Parathyroid adenoma (tissue), 2 donors: ENCODE data around the gene VDR.

Experiments used
- H2AFZ ChIP-seq: fragments of 300-600 bp; sonication (generic); one replicate; pipeline ENCODE4 v1.7.0; 2017; ENCODE audit warnings: antibody characterized with exemption, mild to moderate bottlenecking
- H3K27ac ChIP-seq: fragments of 300-600 bp; sonication (generic); one replicate; pipeline ENCODE4 v1.7.0; 2017
- H3K27me3 ChIP-seq: fragments of 300-600 bp; sonication (generic); one replicate; pipeline ENCODE4 v1.7.0; 2017; ENCODE audit warnings: low read length; ENCODE audit not compliant: control insufficient read depth, insufficient read depth
- H3K36me3 ChIP-seq: fragments of 300-600 bp; sonication (generic); one replicate; pipeline ENCODE4 v1.7.0; 2017; ENCODE audit warnings: low read length; ENCODE audit not compliant: control insufficient read depth, insufficient read depth
- H3K4me1 ChIP-seq: fragments of 300-600 bp; sonication (generic); one replicate; pipeline ENCODE4 v1.7.0; 2017; ENCODE audit warnings: control low read depth
- H3K4me2 ChIP-seq: fragments of 300-600 bp; sonication (generic); one replicate; pipeline ENCODE4 v1.7.0; 2017; ENCODE audit warnings: low read length
- H3K4me3 ChIP-seq: fragments of 300-600 bp; sonication (generic); one replicate; pipeline ENCODE4 v1.7.0; 2017; ENCODE audit warnings: low read depth, low read length
- H3K79me2 ChIP-seq: fragments of 300-600 bp; sonication (generic); one replicate; pipeline ENCODE4 v1.7.0; 2017; ENCODE audit warnings: control low read depth
- H3K9ac ChIP-seq: fragments of 300-600 bp; sonication (generic); one replicate; pipeline ENCODE4 v1.7.0; 2017; ENCODE audit warnings: mild to moderate bottlenecking
- H3K9me3 ChIP-seq: fragments of 300-600 bp; sonication (generic); one replicate; pipeline ENCODE4 v1.7.0; 2017; ENCODE audit warnings: low read length; ENCODE audit not compliant: control insufficient read depth
- TF ChIP-seq, protein P1 (sequence below): fragments of 300-600 bp; sonication (generic); IDR thresholded peaks from one replicate; pipeline ENCODE4 v1.7.0; 2017; ENCODE audit warnings: antibody characterized with exemption, mild to moderate bottlenecking
- donor health status: primary hyperparathyroidism.

Gene VDR

DNA sequence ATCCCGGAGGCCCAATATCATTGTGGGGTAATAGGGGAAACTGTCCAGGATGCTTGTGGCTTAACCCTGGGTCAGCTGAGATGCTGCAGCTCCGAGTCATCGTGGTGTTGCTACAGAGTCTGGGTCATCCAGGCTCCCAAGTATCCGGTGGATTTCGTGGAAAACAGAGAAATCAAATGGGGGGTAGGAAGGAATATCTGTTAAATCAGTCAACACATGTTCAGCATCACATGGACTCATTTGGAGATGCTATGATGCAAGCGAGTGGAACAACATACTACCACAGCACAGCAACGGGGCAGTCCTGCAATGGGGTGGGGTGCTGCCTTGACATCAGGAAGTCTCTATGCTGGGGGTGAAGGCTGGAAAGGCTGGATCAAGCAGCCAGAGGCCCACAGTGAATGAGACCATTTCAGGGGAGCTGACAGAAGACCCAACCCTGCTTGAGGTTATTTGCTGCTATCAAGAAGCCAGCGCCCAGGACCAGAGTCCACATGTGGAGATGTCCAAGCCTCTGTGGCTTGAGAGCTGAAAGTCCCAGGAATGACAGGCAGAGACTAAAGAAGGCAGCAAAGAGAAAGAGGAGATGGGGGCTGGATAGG, 22.9 kb downstream of the VDR start:
- no peak overlapping the region for H2AFZ ChIP-seq
- H3K27ac ChIP-seq, result peak overlapping the region; percentile 30
- peaks cover 81% of the 10 kb centered on the region for H3K4me1 ChIP-seq
- H3K79me2 ChIP-seq, result peaks cover 64% of the 10 kb centered on the region
- H3K36me3 ChIP-seq, result no peaks in the 10 kb centered on the region
- H3K9ac ChIP-seq, result no peak overlapping the region
- no peaks in the 10 kb centered on the region for H3K27me3 ChIP-seq
- H3K9me3 ChIP-seq, result no peaks in the 10 kb centered on the region
- no peak overlapping the region for H3K4me3 ChIP-seq
- H3K4me2 ChIP-seq, result no peak overlapping the region
- TF ChIP-seq, protein P1, sequence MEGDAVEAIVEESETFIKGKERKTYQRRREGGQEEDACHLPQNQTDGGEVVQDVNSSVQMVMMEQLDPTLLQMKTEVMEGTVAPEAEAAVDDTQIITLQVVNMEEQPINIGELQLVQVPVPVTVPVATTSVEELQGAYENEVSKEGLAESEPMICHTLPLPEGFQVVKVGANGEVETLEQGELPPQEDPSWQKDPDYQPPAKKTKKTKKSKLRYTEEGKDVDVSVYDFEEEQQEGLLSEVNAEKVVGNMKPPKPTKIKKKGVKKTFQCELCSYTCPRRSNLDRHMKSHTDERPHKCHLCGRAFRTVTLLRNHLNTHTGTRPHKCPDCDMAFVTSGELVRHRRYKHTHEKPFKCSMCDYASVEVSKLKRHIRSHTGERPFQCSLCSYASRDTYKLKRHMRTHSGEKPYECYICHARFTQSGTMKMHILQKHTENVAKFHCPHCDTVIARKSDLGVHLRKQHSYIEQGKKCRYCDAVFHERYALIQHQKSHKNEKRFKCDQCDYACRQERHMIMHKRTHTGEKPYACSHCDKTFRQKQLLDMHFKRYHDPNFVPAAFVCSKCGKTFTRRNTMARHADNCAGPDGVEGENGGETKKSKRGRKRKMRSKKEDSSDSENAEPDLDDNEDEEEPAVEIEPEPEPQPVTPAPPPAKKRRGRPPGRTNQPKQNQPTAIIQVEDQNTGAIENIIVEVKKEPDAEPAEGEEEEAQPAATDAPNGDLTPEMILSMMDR, result no peak

DNA sequence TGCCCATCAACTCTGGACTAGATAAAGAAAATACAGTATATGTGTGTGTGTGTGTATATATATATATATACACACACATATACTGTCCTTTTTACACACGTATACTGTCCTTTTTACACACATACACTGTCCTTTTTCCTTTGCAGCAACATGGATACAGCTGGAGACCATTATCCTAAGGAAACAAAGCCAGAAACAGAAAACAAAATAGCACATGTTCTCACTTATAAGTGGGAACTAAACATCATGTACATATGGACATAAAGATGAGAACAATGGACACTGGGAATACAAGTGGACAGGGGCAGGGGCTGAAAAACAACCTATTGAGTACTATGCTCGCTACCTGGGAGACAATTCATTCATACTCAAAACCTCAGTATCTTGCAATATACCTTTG, 23.7 kb downstream of the VDR start:
- no peaks in the 10 kb centered on the region for H3K27me3 ChIP-seq
- H3K27ac ChIP-seq, result no peak overlapping the region
- peaks cover 81% of the 10 kb centered on the region for H3K4me1 ChIP-seq
- no peak overlapping the region for H3K4me2 ChIP-seq
- no peak overlapping the region for H3K9ac ChIP-seq
- no peaks in the 10 kb centered on the region for H3K36me3 ChIP-seq
- H3K79me2 ChIP-seq, result peaks cover 62% of the 10 kb centered on the region
- TF ChIP-seq, protein P1, result no peak
- no peak overlapping the region for H2AFZ ChIP-seq
- no peak overlapping the region for H3K4me3 ChIP-seq
- no peaks in the 10 kb centered on the region for H3K9me3 ChIP-seq

DNA sequence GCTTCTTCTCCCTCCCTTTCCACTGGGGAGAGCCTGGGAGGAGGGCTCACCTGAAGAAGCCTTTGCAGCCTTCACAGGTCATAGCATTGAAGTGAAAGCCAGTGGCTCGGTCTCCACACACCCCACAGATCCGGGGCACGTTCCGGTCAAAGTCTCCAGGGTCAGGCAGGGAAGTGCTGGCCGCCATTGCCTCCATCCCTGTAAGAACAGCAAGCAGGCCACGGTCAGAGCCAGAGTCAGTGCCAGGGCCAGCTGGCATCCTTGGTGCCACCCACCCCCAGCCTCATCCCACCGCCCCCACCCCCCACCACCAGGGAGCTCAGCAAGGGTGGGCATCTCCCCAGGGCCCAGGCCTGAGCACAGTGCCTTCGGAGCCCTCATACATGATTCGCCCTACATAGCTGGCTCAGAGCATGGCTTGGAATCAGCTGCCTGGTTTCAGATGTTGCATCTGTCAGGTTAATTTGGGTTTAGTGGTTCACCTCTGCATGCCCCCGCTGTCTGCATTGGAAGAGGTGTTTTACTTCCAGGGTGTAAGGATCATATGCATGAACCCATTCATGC, 25.8 kb downstream of the VDR start:
- TF ChIP-seq, protein P1, result no peak
- no peaks in the 10 kb centered on the region for H3K9me3 ChIP-seq
- H3K4me1 ChIP-seq, result peaks cover 79% of the 10 kb centered on the region
- H2AFZ ChIP-seq, result no peak overlapping the region
- H3K36me3 ChIP-seq, result no peaks in the 10 kb centered on the region
- H3K27ac ChIP-seq, result peak overlapping the region; percentile 93
- H3K79me2 ChIP-seq, result peaks cover 46% of the 10 kb centered on the region
- H3K27me3 ChIP-seq, result no peaks in the 10 kb centered on the region
- no peak overlapping the region for H3K4me2 ChIP-seq
- no peak overlapping the region for H3K9ac ChIP-seq
- no peak overlapping the region for H3K4me3 ChIP-seq

DNA sequence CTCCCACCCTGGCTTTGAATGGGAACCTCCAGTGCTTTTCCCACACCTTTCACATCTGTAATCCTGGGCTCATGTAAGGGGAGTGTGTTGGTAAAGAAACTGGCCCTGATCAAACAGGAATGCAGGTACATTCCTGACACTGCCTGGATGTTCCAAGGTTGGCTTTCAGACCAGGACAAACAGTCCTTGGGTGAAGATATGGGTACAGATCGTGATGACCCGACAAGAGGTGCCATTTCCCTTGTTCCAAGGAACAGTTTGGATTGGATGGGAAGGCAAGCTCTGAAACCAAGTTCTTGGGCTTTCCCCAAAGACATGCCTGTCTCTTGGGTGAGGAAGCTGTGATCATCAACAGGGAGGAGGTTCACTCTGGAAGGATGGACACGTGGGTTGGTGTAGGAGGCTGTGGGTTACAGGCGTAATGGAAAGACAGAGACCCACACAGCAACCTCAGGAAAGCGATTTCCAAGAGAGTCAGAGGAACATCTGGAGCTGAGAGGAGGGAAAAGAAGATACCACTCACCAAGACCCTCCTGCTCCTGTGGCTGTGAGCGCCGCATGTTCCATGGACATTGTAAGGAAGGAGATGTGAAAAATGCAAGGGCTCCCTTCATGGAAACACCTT, 26.4 kb downstream of the VDR start:
- H3K79me2 ChIP-seq, result peaks cover 40% of the 10 kb centered on the region
- H3K4me2 ChIP-seq, result no peak overlapping the region
- peaks cover 73% of the 10 kb centered on the region for H3K4me1 ChIP-seq
- no peak overlapping the region for H2AFZ ChIP-seq
- peak overlapping the region; percentile 93 for H3K27ac ChIP-seq
- H3K4me3 ChIP-seq, result no peak overlapping the region
- H3K36me3 ChIP-seq, result no peaks in the 10 kb centered on the region
- H3K9me3 ChIP-seq, result no peaks in the 10 kb centered on the region
- no peak overlapping the region for H3K9ac ChIP-seq
- TF ChIP-seq, protein P1, result no peak
- no peaks in the 10 kb centered on the region for H3K27me3 ChIP-seq
